ENCODE results near the gene LAMC3. TPM values are rescaled to one million over a fixed set of nuclear protein-coding genes. Genes with fewer than 3 reads are reported as not detected.

LAMC3 gene
- total RNA-seq, 3 donors from 2014 or later, result 2.1 to 8.5 (median 7.8) TPM

GRCh38 chr9:131094015-131094414 is 85.0 kb downstream of the LAMC3 start:
- no peaks in the 10 kb centered on the region for H3K4me1 ChIP-seq
- no peaks in the 10 kb centered on the region for H3K36me3 ChIP-seq
- no peaks in the 10 kb centered on the region for H3K9me3 ChIP-seq
- H3K27ac ChIP-seq, result no peak overlapping the region
- H3K27me3 ChIP-seq, result peaks cover 0 to 14% of the 10 kb centered on the region in 2 donors
- intact Hi-C loops (cut with DNase I; ENCODE audit: low total_unique reads), result no loop called here
- H3K4me3 ChIP-seq, result no peak overlapping the region
- DNase-seq (ENCODE audit: low spot score in 2 of 2), result no peak
- TF ChIP-seq POLR2AphosphoS5 (IDR thresholded peaks at IDR 0.05) (no peak), POLR2A (IDR thresholded peaks at IDR 0.05) (no peak)

- Histone ChIP-seq H3K36me3 (no peaks in the 10 kb centered on the region), H3K27ac (no peak overlapping the region), H3K27me3 (peaks cover 0 to 14% of the 10 kb centered on the region in 2 donors), H3K4me3 (no peak overlapping the region), H3K4me1 (no peaks in the 10 kb centered on the region), H3K9me3 (no peaks in the 10 kb centered on the region)
- intact Hi-C loops (cut with DNase I; ENCODE audit: low total_unique reads), result no loop called here
- DNase-seq (ENCODE audit: low spot score in 2 of 2), result no peak
- TF ChIP-seq POLR2AphosphoS5 (IDR thresholded peaks at IDR 0.05) (no peak), POLR2A (IDR thresholded peaks at IDR 0.05) (no peak), CTCF (IDR thresholded peaks at IDR 0.05) (no peak)
Measured at GRCh38 chr9:131094622-131095021, 85.6 kb downstream of the LAMC3 start.

- Histone ChIP-seq H3K36me3 (no peaks in the 10 kb centered on the region), H3K4me1 (no peaks in the 10 kb centered on the region), H3K4me3 (peak overlapping the region; percentile 55 to 82 (median 64)), H3K9me3 (no peaks in the 10 kb centered on the region), H3K27me3 (peaks cover 0 to 14% of the 10 kb centered on the region in 2 donors), H3K27ac (no peak overlapping the region)
- no peak for DNase-seq (ENCODE audit: low spot score in 2 of 2)
- TF ChIP-seq POLR2AphosphoS5 (IDR thresholded peaks at IDR 0.05), result no peak
- no peak for TF ChIP-seq CTCF (IDR thresholded peaks at IDR 0.05)
- TF ChIP-seq POLR2A (IDR thresholded peaks at IDR 0.05), result no peak
- intact Hi-C loops (cut with DNase I; ENCODE audit: low total_unique reads), result no loop called here
Measured at GRCh38 chr9:131095666-131096268, 86.8 kb downstream of the LAMC3 start.

GRCh38 chr9:131096269-131097125 is 87.5 kb downstream of the LAMC3 start, which contains the start of gene AIF1L:
Gene AIF1L, plus strand, starts transcription at chr9:131096531. Its CDS starts 99 bp downstream, at chr9:131096630.
- intact Hi-C loops (cut with DNase I; ENCODE audit: low total_unique reads), result no loop called here
- TF ChIP-seq POLR2AphosphoS5 (IDR thresholded peaks at IDR 0.05) (no peak), CTCF (IDR thresholded peaks at IDR 0.05) (no peak), POLR2A (IDR thresholded peaks at IDR 0.05) (no peak)
- Histone ChIP-seq H3K27me3 (peaks cover 0 to 14% of the 10 kb centered on the region in 2 donors), H3K27ac (peak within 1 kb of the TSS; percentile 26 to 45), H3K36me3 (no peaks in the 10 kb centered on the region), H3K4me1 (no peaks in the 10 kb centered on the region), H3K4me3 (peak within 1 kb of the TSS; percentile 55 to 82 (median 64)), H3K9me3 (no peaks in the 10 kb centered on the region)
- no peak for DNase-seq (ENCODE audit: low spot score in 2 of 2)

- TF ChIP-seq CTCF (IDR thresholded peaks at IDR 0.05) (no peak), POLR2AphosphoS5 (IDR thresholded peaks at IDR 0.05) (no peak), POLR2A (IDR thresholded peaks at IDR 0.05) (no peak)
- intact Hi-C loops (cut with DNase I; ENCODE audit: low total_unique reads), result no loop called here
- DNase-seq (ENCODE audit: low spot score in 2 of 2), result no peak
- Histone ChIP-seq H3K9me3 (no peaks in the 10 kb centered on the region), H3K36me3 (no peaks in the 10 kb centered on the region), H3K27ac (peak overlapping the region in 1 of 2 donors; percentile 26), H3K4me3 (peak overlapping the region; percentile 55 to 82 (median 64)), H3K27me3 (peaks cover 0 to 14% of the 10 kb centered on the region in 2 donors), H3K4me1 (no peaks in the 10 kb centered on the region)
Measured at GRCh38 chr9:131097126-131097947, 88.4 kb downstream of the LAMC3 start.

Data from breast epithelium (tissue), 4 donors.